Stimulated activated naive B cell treated with anti-CD40 and anti-IgM and Interleukin-4, amounts not matched to agents 10 μg/mL and 1 μg/mL and 100 μg/mL, for 72 hours (primary cell): ENCODE results near the gene HADHA.

Experiments
- ATAC-seq, 2 donors: fragments of 150-1000 bp; cut with Tn5 transposase; replicated peaks; 2 replicates each; pipeline ENCODE4 v1.10.0; 2021; ENCODE audit warnings: moderate library complexity in 1 of 2
- DNase-seq: peaks from one replicate; pipeline ENCODE4 v3.0.0; 2021
- H3K27ac Mint-ChIP-seq: one replicate; pipeline ENCODE4 v1.8.0; 2022; ENCODE audit warnings: mild to moderate bottlenecking, mixed read lengths
- H3K27me3 Mint-ChIP-seq, 2 donors: one replicate each; pipeline ENCODE4 v1.8.0; 2022; ENCODE audit warnings: mixed read lengths in 2 of 2
- H3K36me3 Mint-ChIP-seq, 2 donors: one replicate each; pipeline ENCODE4 v1.8.0; 2022; ENCODE audit warnings: mixed read lengths in 2 of 2, mild to moderate bottlenecking in 1 of 2
- H3K4me1 Mint-ChIP-seq, 2 donors: one replicate each; pipeline ENCODE4 v1.8.0; 2022; ENCODE audit warnings: mixed read lengths in 2 of 2, mild to moderate bottlenecking in 1 of 2
- H3K4me3 Mint-ChIP-seq, 2 donors: one replicate each; pipeline ENCODE4 v1.8.0; 2022; ENCODE audit warnings: mild to moderate bottlenecking in 2 of 2, mixed read lengths in 2 of 2, moderate library complexity in 1 of 2
- H3K9me3 Mint-ChIP-seq, 2 donors: one replicate each; pipeline ENCODE4 v1.8.0; 2022; ENCODE audit warnings: mixed read lengths in 2 of 2, mild to moderate bottlenecking in 1 of 2

Gene HADHA

DNA sequence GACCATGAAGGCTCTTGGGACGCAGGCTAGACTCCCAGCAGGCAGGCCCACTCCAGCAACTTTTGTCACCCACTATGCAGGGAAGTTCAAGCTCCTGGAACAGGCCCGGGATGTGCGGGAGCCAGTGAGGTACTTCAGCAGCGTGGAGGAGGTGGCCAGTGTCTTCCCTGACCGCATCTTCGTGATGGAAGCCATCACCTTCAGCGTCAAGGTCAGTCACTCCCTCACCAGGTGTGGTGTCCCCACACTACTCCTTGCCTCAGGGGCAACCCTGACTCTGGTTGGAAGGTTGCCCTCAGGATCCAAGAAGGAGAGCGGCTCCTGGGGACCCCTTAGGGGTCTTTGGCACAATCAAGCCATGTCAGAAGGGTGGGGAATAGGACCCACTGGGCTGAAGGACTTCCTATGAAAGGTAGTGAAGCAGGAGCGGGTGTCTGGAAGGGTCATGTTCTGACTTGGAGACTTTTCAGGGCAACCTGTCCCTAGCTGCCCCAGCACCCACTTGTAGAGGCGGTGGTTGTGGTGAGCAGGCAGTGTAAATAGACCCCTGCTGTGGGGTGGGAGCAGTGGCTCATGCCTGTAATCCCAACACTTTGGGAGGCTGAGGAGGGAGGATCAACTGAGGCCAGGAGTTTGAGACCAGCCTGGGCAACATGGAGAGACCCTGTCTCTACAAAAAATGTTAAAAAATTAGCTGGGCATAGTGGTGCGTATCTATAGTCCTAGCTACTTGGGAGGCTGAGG is 61.4 kb downstream of the HADHA start:
- Mint-ChIP-seq H3K27me3 (peaks cover 33 to 38% of the 10 kb centered on the region in 2 donors), H3K27ac (peak overlapping the region; percentile 56), H3K9me3 (no peaks in the 10 kb centered on the region), H3K36me3 (peaks cover 0 to 5% of the 10 kb centered on the region in 2 donors), H3K4me3 (peak overlapping the region in 1 of 2 donors; percentile 11), H3K4me1 (peaks cover 15 to 33% of the 10 kb centered on the region in 2 donors)
- ATAC-seq (no peak), DNase-seq (no peak)

DNA sequence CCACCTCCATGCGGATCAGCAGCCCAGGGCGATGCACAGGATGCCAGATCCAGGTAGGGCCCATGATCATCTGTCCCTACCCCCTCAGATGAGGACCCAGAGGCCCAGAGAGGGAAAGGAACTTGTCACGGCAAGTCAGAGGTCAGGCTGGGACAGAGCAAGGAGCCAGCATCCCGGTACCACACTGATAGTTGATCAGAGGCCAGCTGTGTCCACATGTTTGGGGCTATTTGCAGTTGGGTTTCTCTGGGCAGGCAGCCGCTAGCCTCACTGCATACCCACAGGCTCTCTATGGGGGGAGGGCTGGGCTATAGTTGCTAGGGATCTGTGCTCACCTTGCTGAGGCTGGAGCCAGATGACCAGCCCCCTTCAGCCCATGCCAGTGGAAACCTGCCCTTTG is 62.0 kb downstream of the HADHA start:
- ATAC-seq, result no peak

DNA sequence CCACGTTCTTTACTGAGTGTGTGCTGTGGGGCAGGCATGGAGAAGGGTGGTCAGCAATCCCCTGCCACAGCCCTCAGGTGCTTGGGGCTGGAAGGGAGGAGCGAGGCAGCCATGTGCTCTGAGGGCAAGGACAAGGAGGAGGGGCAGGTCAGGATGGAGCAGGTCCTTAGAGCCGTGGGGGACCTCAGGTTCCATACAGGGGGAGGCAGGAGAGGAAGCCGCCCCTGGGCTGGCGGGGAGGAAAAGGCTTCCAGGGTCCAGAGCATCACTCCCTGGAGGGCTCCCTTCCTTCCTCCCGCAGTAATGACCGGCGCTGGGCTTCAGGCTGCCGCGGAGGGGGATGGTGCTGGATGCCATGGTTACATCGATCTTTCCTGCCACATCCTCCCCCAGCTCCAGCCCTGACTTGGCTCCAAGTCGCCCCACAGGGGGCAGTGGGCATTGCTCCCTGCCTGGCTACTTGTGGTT is 65.0 kb downstream of the HADHA start:
- Mint-ChIP-seq H3K36me3 (peaks cover 0 to 5% of the 10 kb centered on the region in 2 donors), H3K4me3 (peak overlapping the region; percentile 33 to 80), H3K27ac (no peak overlapping the region), H3K4me1 (peaks cover 12 to 18% of the 10 kb centered on the region in 2 donors), H3K27me3 (peaks cover 42 to 47% of the 10 kb centered on the region in 2 donors), H3K9me3 (no peaks in the 10 kb centered on the region)
- DNase-seq (no peak), ATAC-seq (peak; percentile 10 to 17)

More for the DNA sequence above, 62.0 kb downstream of the HADHA start:
- Mint-ChIP-seq H3K4me3 (no peak overlapping the region), H3K36me3 (peaks cover 0 to 5% of the 10 kb centered on the region in 2 donors), H3K4me1 (peaks cover 15 to 33% of the 10 kb centered on the region in 2 donors), H3K9me3 (no peaks in the 10 kb centered on the region), H3K27ac (no peak overlapping the region), H3K27me3 (peaks cover 34 to 38% of the 10 kb centered on the region in 2 donors)
- no peak for DNase-seq

DNA sequence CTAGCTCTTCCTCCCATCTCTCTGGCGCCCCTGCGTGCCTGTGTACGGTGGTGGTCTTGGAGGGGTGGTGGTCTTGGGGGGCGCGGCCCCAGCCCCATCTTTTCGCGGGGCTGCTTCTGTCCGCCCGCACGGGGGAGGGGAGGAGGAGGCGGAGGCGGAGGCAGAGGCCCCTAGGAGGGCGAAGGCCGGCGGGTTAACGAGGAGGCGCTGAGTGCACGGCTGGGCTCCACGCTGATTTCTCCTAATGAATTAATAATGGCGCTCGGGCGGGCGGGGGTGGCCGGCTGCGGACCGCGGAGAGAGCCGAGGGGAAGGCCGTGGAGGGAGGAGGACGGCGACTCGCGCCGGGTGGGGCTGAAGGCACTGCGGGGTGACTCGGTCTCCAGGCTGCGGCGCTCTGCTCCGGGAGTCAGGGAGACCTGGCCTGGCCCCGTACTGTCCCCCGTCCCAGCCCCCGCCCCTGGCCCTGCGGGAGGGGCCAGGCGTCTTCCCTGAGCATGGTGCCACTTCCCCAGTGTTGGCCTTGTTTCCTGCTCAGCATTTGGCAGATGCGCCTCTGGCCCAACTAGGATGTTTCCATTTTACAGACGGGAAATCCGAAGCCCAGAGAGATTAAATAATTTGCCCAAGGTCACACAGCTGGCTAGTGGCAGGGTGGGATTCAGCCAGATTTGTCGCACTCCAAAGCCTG is 65.5 kb downstream of the HADHA start:
- Mint-ChIP-seq H3K4me3 (peak overlapping the region; percentile 33 to 80), H3K4me1 (peaks cover 15 to 23% of the 10 kb centered on the region in 2 donors), H3K36me3 (peaks cover 0 to 5% of the 10 kb centered on the region in 2 donors), H3K27ac (no peak overlapping the region), H3K27me3 (peaks cover 47 to 52% of the 10 kb centered on the region in 2 donors), H3K9me3 (no peaks in the 10 kb centered on the region)
- peak; percentile 36 to 56 for ATAC-seq
- DNase-seq, result no peak

DNA sequence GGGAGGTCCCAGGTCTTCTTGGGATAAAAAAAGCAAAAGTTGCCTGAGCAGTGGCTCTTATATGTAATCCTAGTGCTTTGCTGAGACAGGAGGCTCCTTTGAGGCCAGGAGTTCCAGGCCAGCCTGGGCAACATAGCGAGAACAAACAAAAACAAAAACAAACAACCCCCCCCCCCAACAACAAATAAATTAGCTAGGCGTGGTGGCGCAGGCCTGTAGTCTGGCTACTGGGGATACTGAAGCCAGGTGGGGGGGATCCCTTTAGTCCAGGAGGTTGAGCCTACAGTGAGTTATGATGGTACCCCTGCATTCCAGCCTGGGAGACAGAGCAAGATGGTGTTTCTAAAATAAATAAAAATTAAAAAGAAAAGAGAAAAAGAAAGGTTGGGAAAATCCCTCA is 66.2 kb downstream of the HADHA start:
- H3K9me3 Mint-ChIP-seq, result no peaks in the 10 kb centered on the region
- DNase-seq (no peak), ATAC-seq (no peak)
- peaks cover 53 to 56% of the 10 kb centered on the region in 2 donors for H3K27me3 Mint-ChIP-seq
- H3K27ac Mint-ChIP-seq, result no peak overlapping the region
- peaks cover 0 to 5% of the 10 kb centered on the region in 2 donors for H3K36me3 Mint-ChIP-seq
- H3K4me1 Mint-ChIP-seq, result peaks cover 16 to 23% of the 10 kb centered on the region in 2 donors
- peak overlapping the region; percentile 29 to 80 for H3K4me3 Mint-ChIP-seq

DNA sequence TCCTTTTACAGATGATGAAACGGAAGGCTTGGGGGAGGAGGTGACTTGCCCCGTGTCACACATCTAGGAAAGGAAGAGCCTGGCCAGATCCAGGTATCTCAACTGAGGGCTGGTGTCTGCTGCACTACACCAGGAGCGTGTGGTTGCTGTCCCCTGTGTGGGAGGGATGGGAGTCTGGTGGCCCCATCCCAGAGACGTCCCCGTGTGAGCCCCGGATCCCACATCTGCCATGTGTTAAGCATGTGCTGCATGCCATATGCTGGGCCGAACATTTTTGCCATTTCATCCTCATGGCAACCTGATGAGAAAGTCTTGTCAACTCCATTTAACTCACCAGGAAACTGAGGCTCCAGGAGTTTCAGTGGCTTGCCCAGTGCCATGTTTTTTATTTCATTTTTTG is 67.3 kb downstream of the HADHA start:
- H3K36me3 Mint-ChIP-seq, result peaks cover 3 to 5% of the 10 kb centered on the region in 2 donors
- peaks cover 57% of the 10 kb centered on the region in 2 donors for H3K27me3 Mint-ChIP-seq
- ATAC-seq (no peak), DNase-seq (no peak)
- peaks cover 19 to 27% of the 10 kb centered on the region in 2 donors for H3K4me1 Mint-ChIP-seq
- H3K4me3 Mint-ChIP-seq, result no peak overlapping the region
- H3K9me3 Mint-ChIP-seq, result no peaks in the 10 kb centered on the region
- no peak overlapping the region for H3K27ac Mint-ChIP-seq

DNA sequence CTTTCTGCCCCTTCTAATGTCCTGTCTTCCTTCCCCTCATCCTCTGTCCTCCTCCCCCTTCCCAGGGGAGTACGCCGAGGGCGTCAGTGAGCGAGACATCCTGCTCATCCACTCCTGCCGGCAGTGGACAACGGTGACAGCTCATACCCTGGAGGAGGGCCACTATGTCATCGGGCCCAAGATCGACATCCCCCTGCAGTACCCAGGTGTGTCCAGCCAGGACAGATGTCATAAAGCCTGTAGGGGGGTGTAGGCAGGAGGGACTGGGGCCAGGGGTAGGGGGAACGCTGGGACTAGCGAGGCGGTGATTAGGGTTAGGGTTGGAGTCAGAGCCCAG is 68.2 kb downstream of the HADHA start:
- Mint-ChIP-seq H3K36me3 (peaks cover 6 to 11% of the 10 kb centered on the region in 2 donors), H3K4me3 (no peak overlapping the region), H3K4me1 (peaks cover 24 to 35% of the 10 kb centered on the region in 2 donors), H3K27ac (no peak overlapping the region), H3K27me3 (peaks cover 62 to 64% of the 10 kb centered on the region in 2 donors), H3K9me3 (peaks cover 0 to 1% of the 10 kb centered on the region in 2 donors)
- ATAC-seq, result no peak
- DNase-seq, result no peak

DNA sequence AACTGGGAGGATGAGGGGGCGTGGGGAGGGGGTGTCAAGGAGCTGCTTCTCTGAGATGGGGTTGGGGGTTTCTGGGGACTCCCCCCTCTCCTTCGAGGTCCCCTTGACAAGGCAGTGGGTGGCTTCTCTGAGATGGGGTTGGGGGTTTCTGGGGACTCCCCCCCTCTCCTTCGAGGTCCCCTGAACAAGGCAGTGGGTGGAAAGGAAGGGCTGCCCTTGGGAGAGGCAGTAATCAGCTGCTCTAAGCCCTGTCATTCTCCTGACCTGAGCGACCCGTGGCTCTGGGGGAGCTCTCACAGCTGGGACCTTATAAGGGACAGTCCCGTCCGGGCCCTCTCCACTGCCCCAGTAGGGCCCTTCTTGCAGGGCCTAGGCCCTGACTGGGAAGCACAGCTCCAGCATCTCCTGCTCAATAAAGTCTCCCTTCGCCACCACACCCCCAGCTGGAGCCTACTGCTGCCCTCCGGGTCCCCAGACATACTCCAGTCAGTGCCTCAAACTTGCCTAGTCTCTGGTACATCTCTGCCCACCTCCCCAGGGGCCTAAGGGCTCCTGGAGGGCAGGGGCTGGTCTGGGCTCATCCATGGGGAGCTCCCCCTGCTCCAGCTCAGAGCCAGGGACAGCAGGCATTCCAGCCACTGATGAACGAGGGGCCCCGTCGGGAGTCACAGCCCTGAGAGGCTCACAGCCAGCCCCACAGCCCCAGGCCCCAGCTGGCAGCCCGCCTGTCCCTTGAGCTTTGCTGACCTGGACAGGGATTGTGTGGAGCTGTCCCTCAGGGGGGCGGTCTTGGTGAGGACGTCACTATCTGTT is 68.8 kb downstream of the HADHA start:
- Mint-ChIP-seq H3K36me3 (peaks cover 6 to 11% of the 10 kb centered on the region in 2 donors), H3K27ac (no peak overlapping the region), H3K9me3 (peaks cover 0 to 1% of the 10 kb centered on the region in 2 donors), H3K27me3 (peaks cover 63 to 64% of the 10 kb centered on the region in 2 donors), H3K4me1 (peaks cover 24 to 35% of the 10 kb centered on the region in 2 donors), H3K4me3 (no peak overlapping the region)
- DNase-seq (no peak), ATAC-seq (peak in 1 of 2 donors; percentile 25)

DNA sequence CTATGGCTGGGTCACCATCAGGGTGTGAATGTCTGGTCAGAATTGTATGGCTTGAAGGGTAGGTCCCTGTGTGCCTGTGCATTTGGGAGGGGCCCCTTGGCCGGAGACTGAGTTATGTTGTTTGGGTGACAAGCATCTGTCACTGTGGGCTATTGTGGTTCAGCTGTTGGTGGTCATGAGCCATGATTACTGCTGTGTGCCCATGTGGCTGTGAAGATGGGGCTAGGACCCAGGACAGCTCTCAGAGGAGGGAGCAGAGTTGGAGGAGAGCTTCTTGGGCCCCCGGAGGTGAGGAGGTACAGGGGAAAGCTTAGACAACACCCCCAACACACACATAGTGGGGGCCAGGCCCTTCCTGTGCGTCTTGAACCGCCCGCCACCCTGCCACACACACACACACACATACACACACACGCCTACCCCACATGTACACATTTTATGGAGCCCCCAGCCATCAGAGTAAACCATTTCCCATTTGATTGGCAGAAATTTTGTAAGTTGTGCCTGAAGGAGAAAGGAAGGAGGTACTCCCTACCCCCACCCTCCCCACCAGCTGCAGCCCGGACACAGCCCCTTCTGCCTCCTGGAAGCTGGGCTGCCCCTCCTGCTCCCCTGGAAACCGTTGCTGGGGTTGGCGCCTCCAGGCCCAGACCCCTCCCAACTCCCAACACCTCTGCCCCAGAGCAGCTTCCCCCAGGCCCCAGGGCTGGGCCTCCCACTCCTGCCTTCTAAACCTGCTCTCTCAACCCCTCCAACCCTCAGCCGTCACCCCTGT is 69.6 kb downstream of the HADHA start:
- H3K36me3 Mint-ChIP-seq, result peaks cover 6% of the 10 kb centered on the region in 2 donors
- H3K9me3 Mint-ChIP-seq, result peaks cover 0 to 1% of the 10 kb centered on the region in 2 donors
- peak in 1 of 2 donors; percentile 16 for ATAC-seq
- no peak overlapping the region for H3K27ac Mint-ChIP-seq
- no peak for DNase-seq
- H3K4me1 Mint-ChIP-seq, result peaks cover 20 to 29% of the 10 kb centered on the region in 2 donors
- no peak overlapping the region for H3K4me3 Mint-ChIP-seq
- peaks cover 56 to 57% of the 10 kb centered on the region in 2 donors for H3K27me3 Mint-ChIP-seq

DNA sequence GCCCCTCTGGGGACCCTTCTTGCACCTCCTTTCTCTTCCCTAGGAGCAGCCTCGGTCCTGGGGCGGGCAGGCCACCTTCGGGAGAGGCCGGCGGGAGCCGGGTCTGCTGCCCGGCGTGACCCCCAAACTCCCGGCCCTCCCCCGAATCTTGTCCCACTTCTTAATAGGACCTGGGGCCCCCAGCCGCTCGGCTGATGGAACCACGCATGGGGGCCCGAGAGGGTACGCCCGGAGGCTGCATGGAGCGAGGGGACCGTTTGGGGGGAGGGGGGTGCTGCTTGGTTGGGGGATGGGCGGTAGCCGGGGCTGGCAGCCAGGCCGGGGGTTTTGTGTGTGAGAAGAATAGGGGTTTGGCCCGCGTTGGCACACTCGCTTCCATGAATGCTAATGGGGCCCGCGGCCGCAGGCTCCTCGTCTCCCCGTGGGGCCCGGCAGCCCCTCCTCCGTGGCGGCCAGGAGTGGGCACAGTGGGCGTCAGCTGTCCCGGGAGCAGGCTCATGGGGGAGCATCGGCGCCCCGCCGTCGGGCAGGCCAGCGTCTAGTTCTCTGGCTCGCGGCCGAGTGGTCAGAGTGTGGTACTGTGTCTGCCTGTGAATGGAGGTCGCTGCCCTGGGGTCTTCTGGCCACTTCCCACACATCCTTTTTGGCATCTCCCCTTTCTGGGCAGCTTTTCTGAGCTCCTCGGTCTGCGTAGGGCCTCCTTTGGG is 70.5 kb downstream of the HADHA start:
- ATAC-seq, result no peak
- Mint-ChIP-seq H3K27me3 (peaks cover 48 to 50% of the 10 kb centered on the region in 2 donors), H3K4me3 (peak overlapping the region; percentile 76 to 83), H3K27ac (peak overlapping the region; percentile 67), H3K36me3 (peaks cover 6% of the 10 kb centered on the region in 2 donors), H3K4me1 (peaks cover 15 to 22% of the 10 kb centered on the region in 2 donors), H3K9me3 (peaks cover 0 to 1% of the 10 kb centered on the region in 2 donors)
- DNase-seq, result no peak

DNA sequence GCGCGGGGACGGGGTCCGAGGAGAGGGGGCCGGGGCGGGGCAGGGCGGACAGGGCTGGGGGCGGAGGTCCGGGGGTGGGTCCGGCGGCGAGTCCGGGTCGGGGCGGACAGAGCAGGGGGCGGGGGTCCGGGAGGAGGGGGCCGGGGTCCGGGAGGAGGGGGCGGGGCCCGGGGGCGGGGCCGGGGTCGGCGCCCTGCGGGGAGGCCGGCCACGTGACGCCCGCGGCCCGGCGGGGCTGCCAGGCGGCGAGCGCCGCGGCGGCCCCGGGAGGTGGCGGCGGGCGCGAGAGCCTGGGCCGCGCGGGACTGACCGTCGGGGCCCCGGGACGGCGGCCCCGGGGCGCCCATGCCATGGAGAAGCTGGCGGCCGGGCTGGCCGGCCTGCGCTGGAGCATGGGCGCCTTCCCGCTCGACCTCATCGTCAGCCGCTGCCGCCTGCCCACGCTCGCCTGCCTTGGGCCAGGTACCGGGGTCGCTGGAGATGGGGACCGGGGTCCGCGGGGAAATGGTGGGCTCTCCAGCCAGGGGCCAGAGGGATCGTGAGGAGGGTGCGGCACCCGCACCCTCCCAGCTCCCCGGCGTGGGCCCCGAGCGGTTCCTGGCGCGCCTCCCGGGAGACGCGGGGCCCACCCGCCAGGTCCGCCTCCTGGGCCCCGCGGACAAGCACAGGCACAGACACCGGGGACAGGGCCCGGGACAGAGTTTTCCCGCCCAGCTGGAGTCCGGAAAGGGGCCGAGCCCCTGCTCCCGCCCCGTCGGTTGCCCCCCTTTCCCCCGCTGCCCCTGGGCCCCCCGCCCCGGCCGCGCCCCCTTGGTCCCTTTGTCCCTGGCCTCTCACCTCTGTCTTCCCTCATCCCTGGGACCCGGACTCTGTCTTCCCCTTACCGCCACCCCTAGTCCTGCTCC is 71.3 kb downstream of the HADHA start, which contains the start of gene GAREM2:
Gene GAREM2, plus strand, starts transcription at position 218 of the 905 bp plus-strand sequence. Its CDS starts 133 bp downstream, at position 351.
- peaks cover 0 to 1% of the 10 kb centered on the region in 2 donors for H3K9me3 Mint-ChIP-seq
- DNase-seq (no peak), ATAC-seq (peak in 1 of 2 donors; percentile 27)
- peaks cover 48 to 50% of the 10 kb centered on the region in 2 donors for H3K27me3 Mint-ChIP-seq
- peak within 1 kb of the TSS; percentile 86 for H3K27ac Mint-ChIP-seq
- peak within 1 kb of the TSS; percentile 85 to 88 for H3K4me3 Mint-ChIP-seq
- H3K36me3 Mint-ChIP-seq, result peaks cover 6% of the 10 kb centered on the region in 2 donors
- peaks cover 15 to 18% of the 10 kb centered on the region in 2 donors for H3K4me1 Mint-ChIP-seq
